ENCODE measurements around the gene EVI5.

- TF ChIP-seq, protein P1, sequence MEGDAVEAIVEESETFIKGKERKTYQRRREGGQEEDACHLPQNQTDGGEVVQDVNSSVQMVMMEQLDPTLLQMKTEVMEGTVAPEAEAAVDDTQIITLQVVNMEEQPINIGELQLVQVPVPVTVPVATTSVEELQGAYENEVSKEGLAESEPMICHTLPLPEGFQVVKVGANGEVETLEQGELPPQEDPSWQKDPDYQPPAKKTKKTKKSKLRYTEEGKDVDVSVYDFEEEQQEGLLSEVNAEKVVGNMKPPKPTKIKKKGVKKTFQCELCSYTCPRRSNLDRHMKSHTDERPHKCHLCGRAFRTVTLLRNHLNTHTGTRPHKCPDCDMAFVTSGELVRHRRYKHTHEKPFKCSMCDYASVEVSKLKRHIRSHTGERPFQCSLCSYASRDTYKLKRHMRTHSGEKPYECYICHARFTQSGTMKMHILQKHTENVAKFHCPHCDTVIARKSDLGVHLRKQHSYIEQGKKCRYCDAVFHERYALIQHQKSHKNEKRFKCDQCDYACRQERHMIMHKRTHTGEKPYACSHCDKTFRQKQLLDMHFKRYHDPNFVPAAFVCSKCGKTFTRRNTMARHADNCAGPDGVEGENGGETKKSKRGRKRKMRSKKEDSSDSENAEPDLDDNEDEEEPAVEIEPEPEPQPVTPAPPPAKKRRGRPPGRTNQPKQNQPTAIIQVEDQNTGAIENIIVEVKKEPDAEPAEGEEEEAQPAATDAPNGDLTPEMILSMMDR (IDR thresholded peaks at IDR 0.05): no peak
- no peak for TF ChIP-seq POLR2AphosphoS5 (IDR thresholded peaks at IDR 0.05)
Measured at GRCh38 chr1:92583821-92584760, 200.8 kb downstream of the EVI5 start.

Data from breast epithelium (tissue), 3 donors.